Type B pancreatic cell (in vitro differentiated cells): Measurements from ENCODE around the gene EFHD1. TPM values are rescaled to one million over a fixed set of nuclear protein-coding genes. Genes with fewer than 3 reads are reported as not detected.

Experiments used
- DNase-seq: peaks from one replicate; pipeline ENCODE4 v3.0.0; 2021; ENCODE audit warnings: mixed read lengths; ENCODE audit not compliant: unreplicated experiment; ENCODE audit errors: extremely low spot score
- H3K27ac Mint-ChIP-seq: 2 replicates; pipeline ENCODE4 v1.8.0; 2021; ENCODE audit warnings: mild to moderate bottlenecking, mixed read lengths
- H3K27me3 Mint-ChIP-seq: 2 replicates; pipeline ENCODE4 v1.8.0; 2021; ENCODE audit warnings: mixed read lengths
- H3K36me3 Mint-ChIP-seq: 2 replicates; pipeline ENCODE4 v1.8.0; 2021; ENCODE audit warnings: mixed read lengths
- H3K4me1 Mint-ChIP-seq: one replicate; pipeline ENCODE4 v1.8.0; 2021; ENCODE audit warnings: mixed read lengths; ENCODE audit not compliant: unreplicated experiment
- H3K4me3 Mint-ChIP-seq: 2 replicates; pipeline ENCODE4 v1.8.0; 2021; ENCODE audit warnings: mild to moderate bottlenecking, mixed read lengths
- H3K9me3 Mint-ChIP-seq: 2 replicates; pipeline ENCODE4 v1.8.0; 2021; ENCODE audit warnings: mixed read lengths
- long read RNA-seq: library from polyadenylated mRNA; unstranded; transcript quantifications from one replicate; pipeline ENCODE4 v2.0.0, GENCODE V29; 2020
- total RNA-seq: library from RNA; stranded (reverse); gene quantifications from 2 replicates; pipeline ENCODE4 v1.2.1, GENCODE V29; 2021; ENCODE audit warnings: low replicate concordance
- TF ChIP-seq, protein P1 (sequence below): fragments of 200-600 bp; sonication (generic); conservative IDR thresholded peaks from 2 replicates; pipeline ENCODE4 v1.5.0; 2021; ENCODE audit warnings: antibody characterized with exemption, mild to moderate bottlenecking

EFHD1 gene, protein sequence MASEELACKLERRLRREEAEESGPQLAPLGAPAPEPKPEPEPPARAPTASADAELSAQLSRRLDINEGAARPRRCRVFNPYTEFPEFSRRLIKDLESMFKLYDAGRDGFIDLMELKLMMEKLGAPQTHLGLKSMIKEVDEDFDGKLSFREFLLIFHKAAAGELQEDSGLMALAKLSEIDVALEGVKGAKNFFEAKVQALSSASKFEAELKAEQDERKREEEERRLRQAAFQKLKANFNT
- total RNA-seq, result 2.5 and 6.0 TPM in 2 replicates
- long read RNA-seq, result 0 reads

DNA sequence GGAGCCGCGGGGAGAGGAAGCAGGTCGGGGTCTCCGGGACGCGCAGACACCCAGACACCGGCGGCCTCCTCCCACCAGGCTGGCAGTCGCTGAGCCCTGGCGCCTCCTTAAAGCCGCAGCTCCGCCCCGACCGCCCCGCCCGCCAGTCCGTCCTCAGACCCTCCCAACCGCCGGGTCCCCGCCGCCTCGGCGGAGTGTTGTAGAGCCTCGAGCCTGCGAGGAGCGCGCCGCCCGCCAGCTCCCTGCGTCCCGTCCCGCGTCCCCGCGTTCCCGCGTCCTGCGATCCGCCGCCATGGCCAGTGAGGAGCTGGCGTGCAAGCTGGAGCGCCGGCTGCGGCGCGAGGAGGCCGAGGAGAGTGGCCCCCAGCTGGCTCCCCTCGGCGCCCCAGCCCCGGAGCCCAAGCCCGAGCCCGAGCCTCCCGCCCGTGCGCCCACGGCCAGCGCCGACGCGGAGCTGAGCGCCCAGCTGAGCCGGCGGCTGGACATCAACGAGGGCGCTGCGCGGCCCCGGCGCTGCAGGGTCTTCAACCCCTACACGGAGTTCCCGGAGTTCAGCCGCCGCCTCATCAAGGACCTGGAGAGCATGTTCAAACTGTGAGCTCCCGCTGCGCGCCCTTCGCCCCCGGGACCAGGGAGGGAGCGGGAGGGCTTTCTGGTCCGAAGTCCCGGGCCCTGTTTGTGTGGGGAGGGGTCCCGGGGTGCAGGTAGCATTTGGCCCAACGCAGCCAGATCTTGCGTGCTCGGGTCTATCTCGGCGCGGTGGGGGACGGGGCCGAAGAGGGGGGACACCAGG, at the start of gene EFHD1:
TSS of gene EFHD1 (plus strand) at position 192 of the 793 bp plus-strand sequence. CDS start at position 293, 101 bp downstream.
- H3K4me1 Mint-ChIP-seq, result peaks cover 5% of the 10 kb centered on the region
- H3K27me3 Mint-ChIP-seq, result peaks cover 41% of the 10 kb centered on the region
- peak within 1 kb of the TSS; percentile 79 for H3K4me3 Mint-ChIP-seq
- H3K9me3 Mint-ChIP-seq, result no peaks in the 10 kb centered on the region
- DNase-seq, result peak; percentile 79
- no peak within 1 kb of the TSS for H3K27ac Mint-ChIP-seq
- no peaks in the 10 kb centered on the region for H3K36me3 Mint-ChIP-seq
- TF ChIP-seq, protein P1, sequence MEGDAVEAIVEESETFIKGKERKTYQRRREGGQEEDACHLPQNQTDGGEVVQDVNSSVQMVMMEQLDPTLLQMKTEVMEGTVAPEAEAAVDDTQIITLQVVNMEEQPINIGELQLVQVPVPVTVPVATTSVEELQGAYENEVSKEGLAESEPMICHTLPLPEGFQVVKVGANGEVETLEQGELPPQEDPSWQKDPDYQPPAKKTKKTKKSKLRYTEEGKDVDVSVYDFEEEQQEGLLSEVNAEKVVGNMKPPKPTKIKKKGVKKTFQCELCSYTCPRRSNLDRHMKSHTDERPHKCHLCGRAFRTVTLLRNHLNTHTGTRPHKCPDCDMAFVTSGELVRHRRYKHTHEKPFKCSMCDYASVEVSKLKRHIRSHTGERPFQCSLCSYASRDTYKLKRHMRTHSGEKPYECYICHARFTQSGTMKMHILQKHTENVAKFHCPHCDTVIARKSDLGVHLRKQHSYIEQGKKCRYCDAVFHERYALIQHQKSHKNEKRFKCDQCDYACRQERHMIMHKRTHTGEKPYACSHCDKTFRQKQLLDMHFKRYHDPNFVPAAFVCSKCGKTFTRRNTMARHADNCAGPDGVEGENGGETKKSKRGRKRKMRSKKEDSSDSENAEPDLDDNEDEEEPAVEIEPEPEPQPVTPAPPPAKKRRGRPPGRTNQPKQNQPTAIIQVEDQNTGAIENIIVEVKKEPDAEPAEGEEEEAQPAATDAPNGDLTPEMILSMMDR, result no peak

- no peak overlapping the region for H3K27ac Mint-ChIP-seq
- H3K4me1 Mint-ChIP-seq, result no peaks in the 10 kb centered on the region
- no peak overlapping the region for H3K4me3 Mint-ChIP-seq
- no peaks in the 10 kb centered on the region for H3K27me3 Mint-ChIP-seq
- TF ChIP-seq, protein P1, result no peak
- H3K9me3 Mint-ChIP-seq, result no peaks in the 10 kb centered on the region
- no peak for DNase-seq
- H3K36me3 Mint-ChIP-seq, result peaks cover 18% of the 10 kb centered on the region
Measured at GRCh38 chr2:232584238-232584637, 49.2 kb upstream of the EFHD1 start.

GRCh38 chr2:232586943-232587505, 46.4 kb upstream of the EFHD1 start:
- Mint-ChIP-seq H3K36me3 (peaks cover 13% of the 10 kb centered on the region), H3K4me1 (no peaks in the 10 kb centered on the region), H3K27ac (no peak overlapping the region), H3K4me3 (no peak overlapping the region), H3K9me3 (no peaks in the 10 kb centered on the region), H3K27me3 (no peaks in the 10 kb centered on the region)
- DNase-seq, result no peak
- TF ChIP-seq, protein P1, result no peak

DNA sequence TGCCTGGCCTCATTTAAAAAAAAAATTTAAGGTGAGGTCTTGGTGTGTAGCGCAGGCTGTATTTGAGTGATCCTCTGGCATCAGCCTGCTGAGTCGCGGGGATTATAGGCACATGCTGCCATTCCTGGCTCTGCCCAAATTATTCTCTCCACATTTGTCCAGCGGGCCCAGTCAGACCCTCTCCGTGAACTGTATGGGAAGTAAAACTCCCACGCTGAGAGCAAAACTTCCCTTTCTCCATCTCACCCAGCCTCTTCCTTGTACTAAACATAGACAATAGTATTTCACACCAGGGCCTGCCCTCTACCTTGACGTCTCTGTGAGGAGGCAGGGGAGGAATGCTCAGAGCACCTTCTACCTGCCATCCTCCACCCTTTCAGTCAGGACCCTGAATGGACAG, 45.9 kb upstream of the EFHD1 start:
- no peaks in the 10 kb centered on the region for H3K27me3 Mint-ChIP-seq
- DNase-seq, result no peak
- TF ChIP-seq, protein P1, result no peak
- H3K36me3 Mint-ChIP-seq, result peaks cover 10% of the 10 kb centered on the region
- no peaks in the 10 kb centered on the region for H3K4me1 Mint-ChIP-seq
- no peak overlapping the region for H3K27ac Mint-ChIP-seq
- no peak overlapping the region for H3K4me3 Mint-ChIP-seq
- H3K9me3 Mint-ChIP-seq, result no peaks in the 10 kb centered on the region

GRCh38 chr2:232588031-232588430, 45.4 kb upstream of the EFHD1 start:
- H3K4me3 Mint-ChIP-seq, result no peak overlapping the region
- DNase-seq, result no peak
- no peak overlapping the region for H3K27ac Mint-ChIP-seq
- no peaks in the 10 kb centered on the region for H3K27me3 Mint-ChIP-seq
- H3K4me1 Mint-ChIP-seq, result no peaks in the 10 kb centered on the region
- TF ChIP-seq, protein P1, result no peak
- H3K36me3 Mint-ChIP-seq, result peaks cover 9% of the 10 kb centered on the region
- H3K9me3 Mint-ChIP-seq, result no peaks in the 10 kb centered on the region
